RWPE2 (cell line): ENCODE measurements around the gene PACSIN2.

Experiments used
- ATAC-seq: fragments of 200-7000 bp; cut with Tn5 transposase; 3 replicates; pipeline ENCODE4 v1.9.1; 2021; ENCODE audit warnings: low read depth
- DNase-seq: peaks from one replicate; pipeline ENCODE4 v3.0.0-alpha.2; 2020; ENCODE audit warnings: low spot score
- H3K27ac ChIP-seq: fragments of 450-650 bp; 2 replicates; pipeline ENCODE4 v1.5.1; 2017; ENCODE audit warnings: mild to moderate bottlenecking; ENCODE audit not compliant: poor library complexity, severe bottlenecking
- H3K27me3 ChIP-seq: fragments of 250-450 bp; sonication (Bioruptor Pico); 2 replicates; pipeline ENCODE4 v1.5.1; 2021; ENCODE audit warnings: mild to moderate bottlenecking, moderate library complexity; ENCODE audit not compliant: insufficient read depth, poor library complexity, severe bottlenecking
- H3K36me3 ChIP-seq: fragments of 250-450 bp; sonication (Bioruptor Pico); 2 replicates; pipeline ENCODE4 v1.5.1; 2020; ENCODE audit warnings: low read depth, mild to moderate bottlenecking, moderate library complexity
- H3K4me1 ChIP-seq: fragments of 250-450 bp; sonication (Bioruptor Pico); 2 replicates; pipeline ENCODE4 v1.5.1; 2021; ENCODE audit warnings: mild to moderate bottlenecking, moderate library complexity; ENCODE audit not compliant: insufficient read depth, poor library complexity, severe bottlenecking
- H3K4me3 ChIP-seq: fragments of 250-450 bp; sonication (Bioruptor Pico); 2 replicates; pipeline ENCODE4 v1.5.1; 2021; ENCODE audit warnings: mild to moderate bottlenecking, moderate library complexity; ENCODE audit not compliant: severe bottlenecking
- H3K9me3 ChIP-seq: fragments of 250-450 bp; sonication (Bioruptor Pico); 2 replicates; pipeline ENCODE4 v1.5.1; 2021; ENCODE audit warnings: mild to moderate bottlenecking, moderate library complexity; ENCODE audit not compliant: severe bottlenecking
- CTCF ChIP-seq: fragments of 450-650 bp; IDR thresholded peaks from one replicate; pipeline ENCODE4 v1.5.1; 2017; ENCODE audit warnings: mild to moderate bottlenecking, moderate library complexity; ENCODE audit not compliant: poor library complexity, severe bottlenecking

PACSIN2 gene

GRCh38 chr22:43050995-43051394 lies 36.0 kb upstream of the PACSIN2 start:
- no peak for ATAC-seq

GRCh38 chr22:43047605-43048004 lies 32.7 kb upstream of the PACSIN2 start:
- Histone ChIP-seq H3K4me1 (no peaks in the 10 kb centered on the region), H3K27ac (no peak overlapping the region), H3K27me3 (no peaks in the 10 kb centered on the region), H3K9me3 (no peaks in the 10 kb centered on the region), H3K36me3 (no peaks in the 10 kb centered on the region), H3K4me3 (no peak overlapping the region)
- ATAC-seq (no peak), DNase-seq (no peak)
- no peak for TF ChIP-seq CTCF

More at GRCh38 chr22:43050995-43051394, 36.0 kb upstream of the PACSIN2 start:
- H3K27me3 ChIP-seq = no peaks in the 10 kb centered on the region
- TF ChIP-seq CTCF = no peak
- no peak overlapping the region for H3K27ac ChIP-seq
- H3K4me1 ChIP-seq = no peaks in the 10 kb centered on the region
- no peaks in the 10 kb centered on the region for H3K36me3 ChIP-seq
- no peaks in the 10 kb centered on the region for H3K9me3 ChIP-seq
- no peak for DNase-seq
- no peak overlapping the region for H3K4me3 ChIP-seq

- H3K4me3 ChIP-seq = no peak overlapping the region
- no peak for TF ChIP-seq CTCF
- no peaks in the 10 kb centered on the region for H3K4me1 ChIP-seq
- ATAC-seq (no peak), DNase-seq (no peak)
- H3K9me3 ChIP-seq = no peaks in the 10 kb centered on the region
- no peaks in the 10 kb centered on the region for H3K27me3 ChIP-seq
- no peak overlapping the region for H3K27ac ChIP-seq
- no peaks in the 10 kb centered on the region for H3K36me3 ChIP-seq
These were observed 29.4 kb upstream of the PACSIN2 start for GRCh38 chr22:43044290-43044712.

GRCh38 chr22:43042101-43042780 lies 27.3 kb upstream of the PACSIN2 start:
- no peak overlapping the region for H3K4me3 ChIP-seq
- DNase-seq = no peak
- H3K9me3 ChIP-seq = no peaks in the 10 kb centered on the region
- H3K27ac ChIP-seq = no peak overlapping the region
- no peaks in the 10 kb centered on the region for H3K4me1 ChIP-seq
- no peak for TF ChIP-seq CTCF
- peak; percentile 23; the same call in 1 of the 3 replicates for ATAC-seq
- no peaks in the 10 kb centered on the region for H3K36me3 ChIP-seq
- no peaks in the 10 kb centered on the region for H3K27me3 ChIP-seq

- no peaks in the 10 kb centered on the region for H3K36me3 ChIP-seq
- H3K27ac ChIP-seq = no peak overlapping the region
- ATAC-seq (no peak), DNase-seq (no peak)
- no peaks in the 10 kb centered on the region for H3K27me3 ChIP-seq
- no peak for TF ChIP-seq CTCF
- H3K9me3 ChIP-seq = no peaks in the 10 kb centered on the region
- no peaks in the 10 kb centered on the region for H3K4me1 ChIP-seq
- no peak overlapping the region for H3K4me3 ChIP-seq
These were observed 24.9 kb upstream of the PACSIN2 start for GRCh38 chr22:43039800-43040199.
